Vagina (tissue), 2 donors: ENCODE results near the gene S100A3. TPM values are rescaled to one million over a fixed set of nuclear protein-coding genes. Genes with fewer than 3 reads are reported as not detected.
A peak's percentile ranks its signal among the peaks of the same experiment; 100 is the strongest.

Experiments
- DNase-seq, 2 donors: peaks; one replicate each; pipeline ENCODE4 v3.0.0-alpha.2; 2017; ENCODE audit errors: extremely low spot score in 2 of 2
- H3K27ac ChIP-seq: fragments of 200-600 bp; sonication (generic); one replicate; pipeline ENCODE4 v1.5.1; 2019
- H3K27me3 ChIP-seq: fragments of 200-600 bp; sonication (generic); one replicate; pipeline ENCODE4 v1.5.1; 2019
- H3K36me3 ChIP-seq, 2 donors: fragments of 200-600 bp; sonication (generic); one replicate each; pipeline ENCODE4 v1.5.1; 2017 to 2019
- H3K4me1 ChIP-seq: fragments of 200-600 bp; sonication (generic); one replicate; pipeline ENCODE4 v1.5.1; 2019
- H3K4me3 ChIP-seq, 2 donors: fragments of 200-600 bp; sonication (generic); 1 replicate in 1 of 2; 2 replicates in 1 of 2; pipeline ENCODE4 v1.5.1; 2016 to 2019
- H3K9me3 ChIP-seq: fragments of 200-600 bp; sonication (generic); one replicate; pipeline ENCODE4 v1.5.1; 2019
- POLR2A ChIP-seq, 2 donors: fragments of 450-650 bp; IDR thresholded peaks; one replicate each; pipeline ENCODE4 v1.6.1; 2017; ENCODE audit warnings: antibody characterized with exemption in 2 of 2, mild to moderate bottlenecking in 2 of 2, moderate library complexity in 2 of 2
- POLR2AphosphoS5 ChIP-seq, 2 donors: sonication (generic); formaldehyde crosslinking; IDR thresholded peaks; one replicate each; pipeline ENCODE4 v1.9.0; 2017; ENCODE audit warnings: antibody characterized with exemption in 2 of 2, mild to moderate bottlenecking in 2 of 2, low read depth in 1 of 2; ENCODE audit not compliant: insufficient read depth in 1 of 2
- intact Hi-C: fragments of 100-400 bp; cut with DNase I; formaldehyde crosslinking; loops from one replicate; pipeline ENCODE4 v1.15.1; 2023
- total RNA-seq: library from RNA; depleted of rRNA; stranded (reverse); fragments of >200 nt; gene quantifications from one replicate; pipeline ENCODE4 v1.2.3, GENCODE V29; 2016
- TF ChIP-seq, protein P1 (sequence below), 3 experiments: fragments of 450-650 bp in 2 of 3; fragments of 200-600 bp in 1 of 3; sonication (generic) in 1 of 3; IDR thresholded peaks; one replicate each; pipeline ENCODE4 v1.5.1; 2017 to 2019; ENCODE audit warnings: antibody characterized with exemption in 3 of 3, mild to moderate bottlenecking in 2 of 3, moderate library complexity in 2 of 3

The S100A3 gene
- total RNA-seq, 1 donor from 2014 or later: 9.6 TPM

DNA sequence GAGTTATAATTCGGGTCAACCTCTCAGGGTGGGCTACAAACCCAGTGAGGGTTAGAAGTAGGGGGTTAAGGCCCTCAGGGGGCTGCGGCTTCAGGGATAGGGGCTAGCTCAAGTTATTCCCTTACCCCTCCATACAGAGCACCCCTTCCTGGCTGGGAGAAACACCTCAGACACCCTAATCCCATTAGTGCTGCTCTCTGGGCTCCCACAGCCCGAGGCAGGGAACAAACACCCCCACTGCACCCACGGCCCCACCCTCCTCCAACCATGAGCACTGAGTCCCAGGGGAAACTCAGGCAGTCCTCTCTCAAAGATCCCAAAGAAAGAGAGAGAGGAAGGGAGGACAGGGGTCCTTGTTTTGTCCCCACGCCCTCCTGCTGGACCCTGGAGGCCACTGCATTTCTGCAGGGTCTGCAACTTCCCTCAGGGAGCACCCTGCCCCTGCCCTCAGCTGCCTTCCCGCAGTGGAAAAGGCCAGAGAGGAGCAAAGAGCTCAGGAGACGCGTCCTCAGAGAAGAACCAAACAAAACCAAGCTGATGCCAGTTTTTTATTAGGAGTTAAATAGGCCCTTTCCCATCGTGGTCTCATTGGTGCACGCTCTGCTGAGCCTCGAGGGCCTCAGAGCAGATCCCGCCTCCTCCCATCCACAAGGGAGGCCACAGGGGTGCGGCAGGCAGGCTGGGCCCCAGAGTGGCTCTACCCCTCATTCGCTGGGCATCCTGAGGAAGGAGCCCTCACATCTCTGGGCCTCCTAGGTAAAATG, 2.1 kb downstream of the S100A3 start:
- Histone ChIP-seq H3K9me3 (no peaks in the 10 kb centered on the region), H3K27ac (peak overlapping the region; percentile 99), H3K4me3 (peak overlapping the region; percentile 56 to 61), H3K4me1 (peaks cover 93% of the 10 kb centered on the region), H3K27me3 (no peaks in the 10 kb centered on the region), H3K36me3 (peaks cover 0 to 7% of the 10 kb centered on the region in 2 donors)
- DNase-seq: peak in 1 of 2 donors; percentile 83
- intact Hi-C loops: no loop called here
- no peak for TF ChIP-seq POLR2A (IDR thresholded peaks at IDR 0.05)
- peak in 1 of 2 donors; percentile 77 for TF ChIP-seq POLR2AphosphoS5 (IDR thresholded peaks at IDR 0.05; ENCODE audit: insufficient read depth in 1 of 2, low read depth in 1 of 2)
- TF ChIP-seq, protein P1, sequence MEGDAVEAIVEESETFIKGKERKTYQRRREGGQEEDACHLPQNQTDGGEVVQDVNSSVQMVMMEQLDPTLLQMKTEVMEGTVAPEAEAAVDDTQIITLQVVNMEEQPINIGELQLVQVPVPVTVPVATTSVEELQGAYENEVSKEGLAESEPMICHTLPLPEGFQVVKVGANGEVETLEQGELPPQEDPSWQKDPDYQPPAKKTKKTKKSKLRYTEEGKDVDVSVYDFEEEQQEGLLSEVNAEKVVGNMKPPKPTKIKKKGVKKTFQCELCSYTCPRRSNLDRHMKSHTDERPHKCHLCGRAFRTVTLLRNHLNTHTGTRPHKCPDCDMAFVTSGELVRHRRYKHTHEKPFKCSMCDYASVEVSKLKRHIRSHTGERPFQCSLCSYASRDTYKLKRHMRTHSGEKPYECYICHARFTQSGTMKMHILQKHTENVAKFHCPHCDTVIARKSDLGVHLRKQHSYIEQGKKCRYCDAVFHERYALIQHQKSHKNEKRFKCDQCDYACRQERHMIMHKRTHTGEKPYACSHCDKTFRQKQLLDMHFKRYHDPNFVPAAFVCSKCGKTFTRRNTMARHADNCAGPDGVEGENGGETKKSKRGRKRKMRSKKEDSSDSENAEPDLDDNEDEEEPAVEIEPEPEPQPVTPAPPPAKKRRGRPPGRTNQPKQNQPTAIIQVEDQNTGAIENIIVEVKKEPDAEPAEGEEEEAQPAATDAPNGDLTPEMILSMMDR (IDR thresholded peaks at IDR 0.05): no peak

- Histone ChIP-seq H3K36me3 (peaks cover 0 to 7% of the 10 kb centered on the region in 2 donors), H3K4me3 (peak overlapping the region; percentile 56 to 61), H3K9me3 (no peaks in the 10 kb centered on the region), H3K4me1 (peaks cover 99% of the 10 kb centered on the region), H3K27ac (peak overlapping the region; percentile 99), H3K27me3 (no peaks in the 10 kb centered on the region)
- TF ChIP-seq POLR2A (IDR thresholded peaks at IDR 0.05) (no peak), POLR2AphosphoS5 (IDR thresholded peaks at IDR 0.05; ENCODE audit: insufficient read depth in 1 of 2, low read depth in 1 of 2) (no peak)
- TF ChIP-seq, protein P1 (IDR thresholded peaks at IDR 0.05): no peak
- intact Hi-C loops: no loop called here
- DNase-seq: peak; percentile 86 to 94
These were observed 2.7 kb downstream of the S100A3 start for GRCh38 chr1:153546371-153546770.

DNA sequence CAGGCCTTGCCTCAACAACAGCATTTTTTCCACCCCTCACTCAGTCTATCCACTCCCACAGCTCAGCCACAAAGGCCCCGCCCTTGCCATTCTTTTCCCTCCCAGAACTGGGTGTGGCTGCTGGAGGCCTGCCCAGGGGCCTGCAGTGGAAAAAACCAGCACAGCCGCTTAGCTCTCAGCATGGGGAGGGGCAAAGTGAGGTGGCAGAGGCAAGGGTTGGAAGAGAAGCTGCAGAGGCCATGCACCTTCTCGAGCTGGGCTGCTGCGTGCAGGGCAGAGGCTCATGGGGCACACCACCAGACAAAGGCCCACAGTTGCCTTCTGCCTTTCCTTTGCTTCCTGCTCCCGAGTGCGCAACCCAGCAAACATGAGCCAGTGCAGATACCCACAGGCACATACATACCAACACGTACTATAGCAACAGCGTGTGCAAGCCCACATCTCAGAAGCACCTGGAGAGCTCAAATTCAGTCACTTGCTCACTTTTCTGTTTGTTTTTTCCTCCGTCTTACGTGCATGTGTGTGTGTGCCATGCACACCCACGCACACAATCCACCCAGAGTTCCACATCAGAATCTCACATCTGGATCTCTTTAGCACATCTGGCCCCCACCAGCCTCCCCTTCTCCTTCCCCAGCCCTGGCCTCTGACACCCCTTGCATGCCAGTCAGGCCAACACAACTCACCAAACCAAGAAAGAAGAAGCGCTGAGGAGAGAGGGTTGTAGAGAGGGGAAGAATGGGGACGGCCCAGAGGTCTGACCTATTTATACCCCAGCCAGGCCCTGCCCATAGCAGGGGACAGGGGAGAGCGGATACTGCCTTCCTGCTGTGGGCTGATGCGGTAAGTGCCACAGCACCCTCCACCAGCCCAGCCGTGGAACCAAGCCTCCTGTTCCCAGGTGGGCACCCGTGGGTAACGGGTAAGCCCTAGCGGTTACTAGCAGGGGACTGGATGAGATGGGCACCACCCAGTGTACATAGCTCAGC, 3.7 kb downstream of the S100A3 start, which contains the start of gene S100A4:
S100A4 (minus strand) TSS at position 740 of the 989 bp plus-strand sequence. CDS start 1,012 bp downstream, outside the sequence.
- H3K9me3 ChIP-seq: no peaks in the 10 kb centered on the region
- peak within 1 kb of the TSS; percentile 99 for H3K27ac ChIP-seq
- H3K4me1 ChIP-seq: peaks cover 97% of the 10 kb centered on the region
- intact Hi-C loops: no loop called here
- TF ChIP-seq, protein P1 (IDR thresholded peaks at IDR 0.05): no peak
- peak; percentile 91 to 98 for TF ChIP-seq POLR2AphosphoS5 (IDR thresholded peaks at IDR 0.05; ENCODE audit: insufficient read depth in 1 of 2, low read depth in 1 of 2)
- TF ChIP-seq POLR2A (IDR thresholded peaks at IDR 0.05): peak in 1 of 2 donors; percentile 72
- peak within 1 kb of the TSS; percentile 56 to 61 for H3K4me3 ChIP-seq
- H3K27me3 ChIP-seq: no peaks in the 10 kb centered on the region
- H3K36me3 ChIP-seq: peaks cover 0 to 7% of the 10 kb centered on the region in 2 donors
- peak; percentile 98 to 99 for DNase-seq

DNA sequence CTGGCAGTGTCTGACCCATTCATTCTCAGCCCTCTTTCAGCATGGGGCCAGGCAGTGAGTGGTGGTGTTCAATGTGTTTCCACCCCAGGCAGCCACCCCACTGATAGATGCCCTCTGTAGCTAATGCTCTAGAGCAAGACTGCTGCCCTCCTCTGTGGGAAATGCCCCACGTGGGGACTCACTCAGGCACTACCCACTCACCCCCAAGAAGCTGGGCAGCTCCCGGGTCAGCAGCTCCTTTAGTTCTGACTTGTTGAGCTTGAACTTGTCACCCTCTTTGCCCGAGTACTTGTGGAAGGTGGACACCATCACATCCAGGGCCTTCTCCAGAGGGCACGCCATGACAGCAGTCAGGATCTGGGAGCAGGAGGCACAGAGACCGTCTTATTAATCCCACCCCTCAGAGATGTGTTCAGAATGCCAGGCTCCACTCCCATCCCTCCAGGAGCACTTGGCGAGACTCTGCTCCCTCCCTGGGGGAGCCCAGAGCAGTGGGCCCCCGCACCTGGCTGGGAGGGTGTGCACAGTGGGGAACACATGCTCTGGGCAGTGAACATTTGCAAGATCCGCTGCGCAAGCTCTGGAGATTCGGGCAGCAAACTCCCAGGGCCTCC, 4.5 kb downstream of the S100A3 start:
- peak overlapping the region; percentile 56 to 61 for H3K4me3 ChIP-seq

More for the DNA sequence above, 4.5 kb downstream of the S100A3 start:
- Histone ChIP-seq H3K27me3 (no peaks in the 10 kb centered on the region), H3K4me1 (peaks cover 90% of the 10 kb centered on the region), H3K27ac (peak overlapping the region; percentile 99), H3K9me3 (no peaks in the 10 kb centered on the region), H3K36me3 (peaks cover 0 to 7% of the 10 kb centered on the region in 2 donors)
- TF ChIP-seq POLR2A (IDR thresholded peaks at IDR 0.05) (no peak), POLR2AphosphoS5 (IDR thresholded peaks at IDR 0.05; ENCODE audit: insufficient read depth in 1 of 2, low read depth in 1 of 2) (no peak)
- TF ChIP-seq, protein P1 (IDR thresholded peaks at IDR 0.05): no peak
- intact Hi-C loops: no loop called here
- DNase-seq: peak; percentile 92 to 96
